HG03354 (cell line): Measurements from ENCODE around the gene TDP1.

ENCODE experiments used
- ATAC-seq: cut with Tn5 transposase; IDR thresholded peaks from one replicate; pipeline ENCODE4 v1.9.1; 2021; ENCODE audit warnings: mild to moderate bottlenecking; ENCODE audit not compliant: unreplicated experiment, poor library complexity, severe bottlenecking

Gene TDP1

DNA sequence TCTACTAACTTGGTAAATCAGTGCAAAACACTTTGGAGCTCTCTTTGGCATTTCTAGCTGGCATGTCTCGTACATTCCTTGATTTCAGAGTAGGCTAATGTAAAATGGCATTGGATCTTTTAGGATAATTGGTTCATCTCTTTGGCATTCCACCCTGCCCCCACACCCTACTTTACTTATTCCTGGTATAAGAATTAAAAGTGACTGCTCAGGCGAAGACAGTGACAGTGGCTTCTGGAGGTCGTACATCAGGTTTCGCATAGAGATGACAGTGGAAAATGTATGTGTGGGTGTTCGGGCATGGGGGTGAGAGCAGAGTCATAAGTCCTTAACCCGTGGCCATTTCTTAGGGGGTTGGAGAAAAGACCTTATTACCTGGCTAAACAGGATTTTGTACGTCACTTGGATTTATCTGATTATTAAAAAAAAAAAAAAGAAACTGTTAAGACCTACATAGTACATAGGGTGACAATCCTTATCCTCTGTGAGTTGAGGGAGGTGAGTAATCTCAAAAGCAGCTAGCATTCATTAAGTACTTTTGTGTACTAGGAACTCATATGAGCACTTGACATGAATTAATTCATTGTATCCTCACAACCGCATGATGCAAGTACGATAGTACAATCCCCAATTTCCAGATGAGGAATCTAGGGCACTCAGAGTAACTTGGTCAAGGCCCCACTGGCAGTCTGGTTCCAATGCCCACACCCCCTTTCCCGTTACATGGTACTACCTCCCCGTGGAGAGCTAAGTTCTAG lies 83.7 kb downstream of the TDP1 start:
- no peak for ATAC-seq

DNA sequence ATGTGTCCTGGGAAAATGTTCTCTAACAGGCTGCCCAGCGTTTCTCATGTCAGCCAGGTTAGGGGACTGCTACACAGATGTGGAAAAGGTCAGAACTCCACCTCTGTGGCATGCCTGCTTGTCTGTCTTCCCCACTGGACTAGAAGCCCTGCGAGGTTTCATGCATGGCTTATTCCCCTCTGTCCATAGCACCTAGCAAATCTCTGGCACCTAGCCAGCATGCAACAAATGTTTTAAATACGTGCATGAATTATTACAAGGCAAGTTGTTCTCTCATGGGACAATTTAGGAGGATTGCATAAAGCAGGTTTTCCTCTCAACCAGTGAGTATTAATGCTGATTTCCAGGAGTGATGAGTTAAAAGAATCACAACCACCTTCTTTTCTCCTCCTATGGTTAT lies 84.7 kb downstream of the TDP1 start:
- no peak for ATAC-seq

DNA sequence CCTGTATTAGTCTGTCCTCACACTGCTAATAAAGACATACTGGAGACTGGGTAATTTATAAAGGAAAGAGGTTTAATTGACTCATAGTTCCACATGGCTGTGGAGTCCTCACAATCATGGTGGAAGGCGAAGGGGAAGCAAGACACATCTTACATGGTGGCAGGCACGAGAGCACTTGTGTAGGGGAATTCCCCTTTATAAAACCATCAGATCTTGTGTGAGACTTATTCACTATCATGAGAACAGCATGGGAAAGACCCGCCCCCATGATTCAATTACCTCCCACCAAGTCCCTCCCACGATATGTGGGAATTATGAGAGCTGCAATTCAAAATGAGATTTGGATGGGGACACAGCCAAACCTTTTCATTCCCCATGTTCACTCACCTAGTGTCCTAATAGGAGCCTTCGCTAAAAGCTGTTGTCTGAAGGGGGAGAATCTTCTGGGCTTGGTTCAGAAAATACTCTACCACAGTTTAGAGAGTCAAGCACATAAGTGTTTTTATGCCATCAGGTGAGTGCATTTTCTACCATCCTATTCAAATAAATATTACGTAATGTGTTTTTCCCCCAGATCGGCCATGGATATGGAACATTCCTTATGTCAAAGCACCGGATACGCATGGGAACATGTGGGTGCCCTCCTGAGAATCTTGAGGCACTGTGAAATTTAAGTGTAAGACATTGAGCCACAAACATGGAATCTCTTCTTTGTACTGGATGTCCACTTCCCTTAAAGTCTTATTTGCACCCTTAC lies 86.9 kb downstream of the TDP1 start:
- no peak for ATAC-seq

DNA sequence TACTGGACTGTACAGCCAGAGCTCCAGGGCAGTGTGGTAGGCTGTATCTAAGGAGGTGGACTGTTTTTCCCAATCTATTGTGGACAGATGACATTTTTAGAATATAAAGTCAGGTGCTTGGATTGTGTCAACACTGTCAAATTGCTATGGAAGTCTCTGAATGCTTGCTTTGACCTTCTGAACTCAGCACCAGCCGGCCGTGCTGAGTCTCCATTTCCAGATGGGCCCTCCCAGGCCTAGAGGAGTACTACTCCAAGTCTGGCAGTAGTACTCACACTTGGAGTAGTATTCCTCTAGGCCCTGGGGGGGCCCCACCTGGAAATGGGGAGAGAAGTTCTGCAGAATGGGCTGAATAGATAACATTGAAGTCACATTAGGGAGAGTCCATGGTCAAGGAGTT lies 89.9 kb downstream of the TDP1 start:
- ATAC-seq: no peak

DNA sequence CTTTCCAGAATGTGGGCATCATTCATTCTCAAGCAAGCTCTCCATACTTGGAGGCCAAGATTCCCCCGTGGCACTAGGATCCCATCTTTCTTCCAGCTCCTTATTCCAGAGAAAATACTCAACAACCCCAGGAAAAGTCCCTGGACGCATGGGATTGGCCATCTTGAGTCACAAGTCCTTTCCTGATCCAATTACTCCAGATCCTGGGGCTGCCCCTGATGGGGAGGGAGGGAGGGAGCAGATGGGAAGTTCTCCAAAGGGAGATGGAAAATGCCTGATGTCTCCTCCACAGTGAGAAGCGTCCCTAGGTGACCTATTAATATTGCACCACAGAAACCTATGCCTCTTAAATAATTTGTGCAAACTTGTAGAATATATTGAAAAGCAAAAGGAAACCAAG lies 93.7 kb downstream of the TDP1 start:
- ATAC-seq: no peak

DNA sequence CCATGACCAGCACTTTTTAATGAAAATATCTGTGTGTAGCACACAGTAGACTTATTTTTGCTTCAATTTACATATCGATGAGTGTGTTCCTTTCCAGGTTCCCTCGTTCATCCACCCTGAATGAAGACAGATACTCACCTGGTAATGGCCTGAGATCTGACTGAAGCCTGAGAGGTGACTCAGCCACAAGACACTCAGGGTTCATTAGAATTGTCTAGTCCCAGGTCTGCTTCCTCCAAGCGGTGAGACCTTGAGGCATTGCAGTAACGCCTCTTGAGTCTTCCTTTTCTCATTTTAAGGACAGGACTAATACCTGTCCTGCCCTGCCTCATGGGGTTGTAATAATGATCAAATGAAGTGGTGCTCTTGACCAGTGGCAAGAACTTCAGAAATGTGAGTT lies 94.5 kb downstream of the TDP1 start:
- ATAC-seq: no peak

DNA sequence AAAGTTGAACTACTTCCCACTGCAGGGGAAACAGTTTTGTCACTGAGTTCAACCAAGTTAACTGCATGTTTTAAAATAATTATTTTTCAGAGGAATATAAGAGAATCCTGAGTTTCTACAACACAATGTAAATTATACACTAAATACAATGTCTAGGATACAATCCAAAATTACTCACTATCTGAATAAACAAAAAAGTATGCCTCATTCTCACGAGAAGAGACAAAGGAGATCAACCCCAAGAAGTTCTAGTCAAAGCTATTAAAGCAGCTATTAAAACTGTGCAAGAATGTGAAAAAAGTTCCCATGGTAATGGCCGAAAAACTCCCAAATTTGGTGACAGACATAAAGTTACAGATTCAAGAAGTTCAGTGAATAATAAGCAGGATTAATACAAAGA lies 97.3 kb downstream of the TDP1 start:
- ATAC-seq: no peak

DNA sequence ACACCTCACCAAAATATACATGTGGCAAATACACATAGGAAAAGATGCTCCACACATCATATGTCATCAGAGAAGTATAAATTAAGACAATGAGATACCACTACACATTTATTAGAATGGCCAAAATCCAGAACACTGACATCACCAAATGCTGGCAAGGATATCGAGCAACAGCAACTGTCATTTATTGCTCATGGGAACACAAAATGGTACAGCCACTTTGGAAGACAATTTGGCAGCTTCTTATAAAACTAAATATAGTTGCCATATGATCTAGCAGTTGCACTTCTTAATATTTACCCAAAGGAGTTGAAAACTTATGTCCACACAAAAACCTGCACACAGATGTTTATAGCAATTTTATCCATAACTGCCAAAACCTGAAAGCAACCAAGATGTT lies 99.1 kb downstream of the TDP1 start:
- ATAC-seq: no peak

DNA sequence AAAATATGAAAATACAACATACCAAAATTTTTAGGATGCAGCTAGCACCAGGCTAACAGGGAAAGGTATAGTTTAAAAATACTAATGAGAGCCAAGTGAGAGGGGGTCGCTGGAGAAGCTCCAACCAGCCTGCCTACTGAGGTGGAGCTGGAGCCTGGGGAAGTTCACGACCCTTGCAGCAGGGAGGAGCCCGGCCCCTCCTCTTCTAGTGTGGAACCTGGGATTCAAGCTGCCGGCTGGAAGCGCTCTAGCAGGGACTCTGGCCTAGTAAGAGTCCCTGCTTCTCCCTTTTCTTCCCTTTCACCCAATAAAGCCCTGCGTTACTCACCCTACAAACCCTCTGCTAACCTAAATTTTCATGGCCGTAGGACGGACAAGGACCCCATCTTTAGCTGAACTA lies 101.1 kb downstream of the TDP1 start:
- no peak for ATAC-seq

DNA sequence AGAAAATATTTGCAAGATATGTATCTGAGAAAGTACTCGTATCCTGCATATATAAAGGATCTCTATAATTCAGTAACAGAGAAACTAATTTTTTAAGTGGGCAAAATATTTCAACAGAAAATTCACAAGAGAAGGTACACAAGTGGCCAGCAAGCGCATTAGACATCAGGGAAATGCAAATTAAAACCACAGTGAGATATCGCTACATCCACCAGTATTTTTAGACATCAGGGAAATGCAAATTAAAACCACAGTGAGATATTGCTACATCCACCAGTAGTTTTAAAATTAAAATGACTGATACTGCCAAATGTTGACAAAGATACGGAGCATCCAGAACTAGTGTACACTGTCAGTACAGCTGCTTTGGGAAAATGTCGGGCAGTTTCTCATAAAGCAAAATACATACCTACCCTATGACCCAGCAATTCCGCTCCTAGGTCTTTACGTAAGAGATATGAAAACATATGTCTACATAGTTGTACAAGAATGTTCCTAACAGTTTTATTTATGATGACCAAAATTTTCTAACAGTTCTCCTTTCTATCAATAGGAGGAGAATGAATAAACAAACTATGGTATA lies 103.2 kb downstream of the TDP1 start:
- no peak for ATAC-seq

DNA sequence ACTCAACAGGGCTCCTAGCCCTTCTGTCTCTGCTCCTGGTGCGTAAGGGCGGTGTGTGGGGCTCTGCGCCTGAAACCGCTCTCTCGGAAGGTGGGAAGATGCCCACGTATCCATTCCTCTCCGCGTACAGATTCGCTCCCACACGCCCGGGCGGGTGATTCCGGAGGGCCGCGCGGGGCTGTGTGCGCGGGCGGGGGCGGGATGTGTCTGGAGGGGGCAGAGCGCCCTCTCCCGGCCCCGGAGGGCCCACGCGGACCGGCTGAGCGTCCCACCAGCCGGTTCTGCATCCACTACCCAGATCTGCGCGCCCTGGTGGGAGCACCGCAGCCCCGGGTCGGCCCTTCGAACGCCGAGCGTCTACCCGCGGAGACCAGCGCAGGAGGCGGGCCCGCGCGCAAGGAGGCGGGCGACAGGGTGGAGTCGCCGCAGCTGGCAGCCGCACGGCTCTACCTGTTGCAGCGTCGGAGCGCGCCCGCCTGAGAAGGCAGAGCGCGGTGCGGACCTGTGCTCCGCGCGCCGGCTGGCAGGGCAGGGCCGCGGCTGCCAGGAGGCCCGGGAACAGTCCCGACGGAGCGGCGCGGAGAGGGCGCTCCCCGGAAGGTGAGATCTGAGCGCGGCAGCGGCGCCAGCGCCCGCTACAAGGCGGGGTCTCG lies 104.7 kb downstream of the TDP1 start:
- peak; percentile 74 for ATAC-seq

DNA sequence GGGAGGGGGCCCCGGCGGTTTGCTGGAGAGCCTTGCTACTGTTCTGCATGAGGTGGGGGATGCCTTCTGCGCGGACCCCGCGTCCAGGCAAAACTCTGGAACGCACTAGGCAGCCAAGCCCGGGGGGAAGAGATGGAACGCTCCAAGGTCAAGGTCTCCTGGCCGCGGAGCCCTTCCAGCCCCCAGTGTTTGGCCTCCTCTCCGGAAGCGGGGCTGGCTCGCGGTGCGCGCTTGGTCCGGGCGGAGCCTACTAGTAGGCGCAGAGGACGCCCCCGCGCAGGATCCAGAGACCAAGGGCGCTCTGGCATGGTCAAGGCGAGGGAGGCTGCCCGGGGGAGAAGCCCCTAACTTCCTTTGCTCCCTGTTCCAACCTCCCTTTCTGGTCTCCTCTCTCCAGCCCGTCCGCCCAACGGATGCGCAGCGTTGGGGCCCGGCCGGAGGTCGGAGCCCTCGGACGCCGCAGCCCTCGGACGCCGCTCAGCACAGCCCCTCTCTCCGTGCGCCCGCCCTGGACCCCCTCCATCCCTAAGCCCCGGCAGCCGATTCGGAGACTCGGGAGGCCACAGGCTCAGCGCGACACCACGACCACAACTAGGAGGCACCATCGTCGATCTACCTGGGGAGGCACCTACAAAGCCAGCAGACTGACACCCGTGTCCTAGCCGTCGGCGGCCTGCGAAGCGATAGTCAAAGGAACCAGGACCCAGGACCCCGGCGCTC lies 105.4 kb downstream of the TDP1 start:
- peak; percentile 31 for ATAC-seq

DNA sequence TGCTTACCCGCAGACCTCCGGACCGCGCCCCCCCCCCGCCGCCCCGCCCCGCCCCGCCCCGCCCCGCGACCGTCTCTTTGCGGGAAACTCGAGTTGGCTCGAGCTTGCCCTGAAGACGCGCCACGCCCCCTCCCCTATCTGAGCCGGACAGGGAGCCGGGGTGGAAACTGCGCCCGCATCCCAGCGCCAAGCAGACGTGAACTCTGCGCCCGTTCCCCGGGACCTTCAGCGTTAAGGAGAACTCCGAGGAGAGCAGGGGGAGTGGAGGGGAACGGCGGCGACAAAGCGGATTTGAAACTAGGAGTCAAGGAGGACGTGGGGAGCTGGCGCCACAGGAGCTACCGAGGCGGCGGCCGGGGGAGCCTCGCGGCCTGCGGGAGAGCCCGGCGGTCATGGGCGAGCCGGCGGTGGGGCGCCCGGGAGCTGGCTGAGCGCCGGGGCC lies 106.0 kb downstream of the TDP1 start, which contains the start of gene KCNK13:
KCNK13 (plus strand) TSS at position 310 of the 442 bp plus-strand sequence. CDS start 212 bp downstream, outside the sequence.
- ATAC-seq: no peak

DNA sequence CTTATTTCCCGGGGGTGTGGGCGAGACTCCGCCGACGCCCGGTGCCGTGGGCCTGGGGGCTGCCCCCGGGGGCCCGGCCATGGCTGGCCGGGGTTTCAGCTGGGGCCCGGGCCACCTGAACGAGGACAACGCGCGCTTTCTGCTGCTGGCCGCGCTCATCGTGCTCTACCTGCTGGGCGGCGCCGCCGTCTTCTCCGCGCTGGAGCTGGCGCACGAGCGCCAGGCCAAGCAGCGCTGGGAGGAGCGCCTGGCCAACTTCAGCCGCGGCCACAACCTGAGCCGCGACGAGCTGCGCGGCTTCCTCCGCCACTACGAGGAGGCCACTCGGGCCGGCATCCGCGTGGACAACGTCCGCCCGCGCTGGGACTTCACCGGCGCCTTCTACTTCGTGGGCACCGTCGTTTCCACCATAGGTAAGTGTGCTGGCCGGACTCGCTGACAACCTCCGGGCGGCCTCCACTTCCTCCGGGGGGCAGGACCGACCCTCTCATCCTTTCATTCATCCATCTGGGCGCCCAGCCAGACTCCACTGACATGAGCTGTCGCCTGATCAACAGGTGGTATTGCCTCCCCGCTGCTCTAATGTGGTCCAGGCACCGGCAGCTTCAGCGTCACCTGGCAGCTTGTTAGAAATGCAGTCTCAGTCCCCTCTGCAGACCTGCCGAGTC lies 106.5 kb downstream of the TDP1 start:
- ATAC-seq: no peak

DNA sequence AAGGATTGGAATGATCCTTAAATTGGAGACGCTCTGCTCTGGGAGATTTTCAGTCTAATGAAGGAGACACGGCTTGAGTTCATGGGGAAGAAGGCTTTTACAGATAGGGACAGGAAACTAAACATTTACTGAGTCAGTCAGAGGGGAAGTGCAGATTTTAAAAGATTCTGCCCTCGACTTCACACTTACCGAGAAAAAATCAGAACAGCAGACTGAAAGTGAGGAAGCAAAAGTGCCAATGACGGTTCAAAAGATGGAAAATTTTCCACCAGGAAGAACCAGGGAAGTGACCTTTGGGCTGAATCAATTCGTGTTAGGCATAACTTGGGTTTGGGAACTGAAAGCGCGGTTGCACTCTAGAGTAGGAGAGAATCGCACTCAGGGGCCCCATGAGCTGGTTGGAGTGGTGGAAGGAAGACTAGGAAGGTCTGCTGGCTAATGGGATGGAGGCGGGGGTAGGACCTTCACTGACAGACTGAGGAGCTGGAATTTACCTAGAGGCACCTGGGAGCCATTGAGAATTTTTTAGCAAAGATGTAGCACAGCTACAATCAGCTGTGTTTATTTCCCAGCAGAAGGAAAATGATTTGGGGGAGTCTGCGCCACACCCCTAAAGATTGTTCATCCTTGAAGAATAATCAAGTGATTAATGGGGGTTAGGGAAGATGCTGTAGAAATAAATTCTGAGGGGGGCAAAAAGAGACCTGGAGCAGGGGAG lies 107.3 kb downstream of the TDP1 start:
- ATAC-seq: no peak

DNA sequence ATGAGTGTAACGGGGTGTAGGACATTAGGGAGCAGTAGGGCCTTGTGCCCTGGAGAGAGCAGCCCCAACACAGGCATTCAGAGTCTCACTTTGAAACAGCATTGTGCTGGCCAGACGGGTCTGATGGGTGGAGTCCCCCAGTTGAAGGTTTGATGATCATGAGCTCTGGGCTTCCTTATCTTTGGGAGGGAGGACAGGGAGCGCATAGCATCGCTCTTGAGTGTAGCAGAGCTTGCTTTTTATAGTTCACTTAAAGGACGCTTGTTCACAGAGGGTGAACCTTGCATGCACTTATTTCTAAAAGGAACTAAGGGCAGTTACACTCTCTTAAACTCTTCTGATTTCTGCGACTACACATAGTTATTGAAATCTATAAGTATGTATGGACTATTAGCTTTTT lies 116.6 kb downstream of the TDP1 start:
- ATAC-seq: no peak

DNA sequence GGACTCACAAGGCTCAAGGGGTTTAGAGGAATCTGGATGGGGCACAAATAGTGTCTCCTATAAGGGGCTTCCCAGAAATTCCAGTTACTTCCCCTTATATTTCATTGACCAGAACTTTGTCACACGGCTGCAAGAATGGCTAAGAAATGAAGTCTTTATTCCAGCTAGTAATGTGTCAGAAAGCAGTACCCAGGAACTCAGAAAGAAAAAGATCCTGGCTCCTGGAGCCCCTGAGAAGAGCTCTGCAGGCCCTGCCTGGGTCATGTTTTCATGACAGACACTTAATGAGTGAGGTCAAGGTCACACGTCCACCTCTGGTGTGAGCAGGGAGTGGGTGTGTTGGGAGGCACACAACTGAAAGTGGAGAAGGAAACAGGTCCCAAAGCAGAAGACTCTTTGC lies 123.8 kb downstream of the TDP1 start:
- no peak for ATAC-seq

DNA sequence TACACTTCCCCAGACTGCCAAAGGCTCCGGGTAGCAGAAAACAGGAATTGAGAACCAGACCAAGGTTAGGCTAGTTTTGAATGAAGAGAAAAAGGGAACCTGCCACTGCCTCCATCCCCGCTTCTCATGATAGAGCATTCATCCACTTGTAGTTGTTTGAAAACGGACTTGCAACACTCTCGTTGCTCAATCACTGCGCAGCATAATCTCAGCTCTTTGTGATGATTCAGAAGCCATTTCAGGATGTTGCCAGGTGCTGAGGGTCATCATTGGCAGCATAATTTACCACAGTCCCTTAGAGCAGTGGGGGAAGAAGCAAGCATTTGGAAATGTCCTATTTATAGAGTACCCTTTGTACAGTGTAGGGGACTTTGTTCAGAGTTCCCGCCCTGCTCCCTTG lies 131.7 kb downstream of the TDP1 start:
- no peak for ATAC-seq

DNA sequence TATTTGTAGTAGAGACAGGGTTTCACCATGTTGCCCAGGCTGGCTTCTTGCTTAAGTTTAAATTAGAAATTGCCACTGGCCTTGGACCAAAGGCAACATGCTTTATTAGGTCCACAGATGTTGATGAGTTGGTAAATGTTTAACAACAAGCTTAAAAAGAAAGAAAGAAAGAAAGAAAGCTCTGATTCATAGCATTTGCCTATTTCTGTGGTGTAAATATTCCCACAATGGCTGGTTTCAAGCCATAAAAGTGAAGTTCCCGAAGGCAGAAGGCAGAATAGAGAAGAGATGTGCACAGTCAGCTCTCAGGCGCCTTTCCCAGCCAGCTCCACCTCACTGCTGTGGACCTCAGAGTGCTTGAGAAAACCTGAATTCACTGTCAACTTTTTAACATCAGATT lies 132.4 kb downstream of the TDP1 start:
- no peak for ATAC-seq
